GM21515 (cell line): ENCODE results near the gene EGFL7.

Source experiments
- ATAC-seq: cut with Tn5 transposase; IDR thresholded peaks from one replicate; pipeline ENCODE4 v1.9.1; 2021; ENCODE audit not compliant: unreplicated experiment

EGFL7 gene

DNA sequence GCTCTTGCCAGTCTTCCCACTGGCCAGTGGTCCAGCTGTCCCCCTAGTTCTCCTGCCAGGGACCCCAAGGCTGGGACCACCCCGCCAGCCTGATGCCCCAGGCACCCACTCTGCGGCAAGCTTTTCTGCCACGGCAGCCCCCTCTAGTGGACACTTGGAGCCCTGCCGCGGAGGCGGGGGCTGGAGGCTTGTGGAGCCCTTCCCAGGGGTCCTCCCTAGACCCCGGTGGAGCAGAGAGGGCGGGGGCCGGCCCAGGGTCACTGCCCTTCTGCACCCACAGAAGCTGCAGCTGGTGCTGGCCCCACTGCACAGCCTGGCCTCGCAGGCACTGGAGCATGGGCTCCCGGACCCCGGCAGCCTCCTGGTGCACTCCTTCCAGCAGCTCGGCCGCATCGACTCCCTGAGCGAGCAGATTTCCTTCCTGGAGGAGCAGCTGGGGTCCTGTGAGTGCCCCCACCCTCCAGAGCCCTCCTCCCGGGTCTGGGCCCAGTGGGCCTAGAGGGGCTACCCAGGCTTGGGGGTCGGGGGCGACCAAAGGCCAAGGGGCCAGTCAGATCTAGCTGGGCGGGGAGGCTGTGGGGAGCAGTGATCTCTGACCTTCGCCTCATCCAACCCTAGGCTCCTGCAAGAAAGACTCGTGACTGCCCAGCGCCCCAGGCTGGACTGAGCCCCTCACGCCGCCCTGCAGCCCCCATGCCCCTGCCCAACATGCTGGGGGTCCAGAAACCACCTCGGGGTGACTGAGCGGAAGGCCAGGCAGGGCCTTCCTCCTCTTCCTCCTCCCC lies 9.1 kb downstream of the EGFL7 start:
- ATAC-seq, result no peak

DNA sequence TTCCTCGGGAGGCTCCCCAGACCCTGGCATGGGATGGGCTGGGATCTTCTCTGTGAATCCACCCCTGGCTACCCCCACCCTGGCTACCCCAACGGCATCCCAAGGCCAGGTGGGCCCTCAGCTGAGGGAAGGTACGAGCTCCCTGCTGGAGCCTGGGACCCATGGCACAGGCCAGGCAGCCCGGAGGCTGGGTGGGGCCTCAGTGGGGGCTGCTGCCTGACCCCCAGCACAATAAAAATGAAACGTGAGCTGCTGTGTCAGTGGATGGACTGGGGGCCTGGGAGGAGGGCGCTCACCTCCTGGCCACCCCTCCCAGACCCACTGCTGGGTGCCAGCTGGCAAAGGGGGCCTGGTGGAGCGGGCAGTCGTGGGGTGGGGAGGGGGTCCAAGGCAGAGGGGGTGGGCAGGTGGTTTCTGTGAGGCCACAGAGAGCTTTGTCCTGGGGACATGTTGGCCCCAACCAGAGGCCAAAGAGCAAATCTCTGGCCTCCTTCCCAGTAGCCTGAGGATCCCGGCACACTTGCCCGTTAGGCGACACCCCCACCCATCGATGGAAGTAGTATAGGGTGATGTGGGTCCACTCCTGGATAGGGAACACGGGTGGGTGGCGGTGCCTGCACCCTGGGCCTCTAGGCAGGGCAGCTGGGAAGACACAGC lies 9.8 kb downstream of the EGFL7 start:
- no peak for ATAC-seq

DNA sequence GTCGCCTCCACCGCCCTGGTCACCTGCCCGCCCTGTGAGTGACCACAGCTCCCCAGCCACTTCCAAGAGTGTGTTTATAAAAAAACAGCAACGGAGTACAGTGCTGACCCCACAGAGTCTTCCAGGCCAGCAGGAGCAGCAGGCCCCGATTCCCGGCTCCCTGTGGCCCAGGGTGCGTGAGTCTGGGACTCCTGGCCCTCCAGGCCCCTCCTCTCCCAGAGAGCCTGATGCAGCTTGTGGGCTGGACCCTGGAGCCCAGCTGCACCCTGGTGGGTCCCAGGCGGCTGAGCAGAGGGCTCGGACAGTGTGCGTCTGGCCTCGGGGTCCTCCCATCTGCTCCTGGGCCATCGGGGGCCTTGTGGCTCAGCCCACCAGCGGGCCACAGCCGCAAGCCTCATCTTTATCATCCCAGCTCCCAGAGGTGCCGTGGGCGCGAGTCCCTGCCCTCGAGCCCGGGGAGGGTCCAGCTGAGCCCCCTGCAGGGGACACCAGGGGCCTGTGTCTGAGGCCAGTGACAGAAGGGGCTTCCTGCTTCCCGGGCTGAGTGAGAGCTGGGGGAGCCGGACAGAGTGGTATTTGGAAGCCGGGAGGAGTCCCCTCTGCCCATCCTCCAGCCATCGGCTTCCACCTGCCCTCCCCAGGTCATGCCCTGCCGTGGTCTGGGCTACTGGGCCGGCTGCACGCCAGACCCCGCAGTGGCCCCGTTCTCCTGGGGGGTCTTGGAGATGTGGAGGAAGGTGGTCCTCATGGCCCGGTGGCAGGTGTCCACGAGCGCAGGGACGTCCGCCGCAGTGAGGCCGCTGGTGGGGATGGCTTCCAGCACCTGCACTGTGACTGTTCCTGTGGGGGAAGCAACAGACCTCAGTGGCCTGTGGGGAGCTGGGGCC lies 10.6 kb downstream of the EGFL7 start:
- no peak for ATAC-seq

DNA sequence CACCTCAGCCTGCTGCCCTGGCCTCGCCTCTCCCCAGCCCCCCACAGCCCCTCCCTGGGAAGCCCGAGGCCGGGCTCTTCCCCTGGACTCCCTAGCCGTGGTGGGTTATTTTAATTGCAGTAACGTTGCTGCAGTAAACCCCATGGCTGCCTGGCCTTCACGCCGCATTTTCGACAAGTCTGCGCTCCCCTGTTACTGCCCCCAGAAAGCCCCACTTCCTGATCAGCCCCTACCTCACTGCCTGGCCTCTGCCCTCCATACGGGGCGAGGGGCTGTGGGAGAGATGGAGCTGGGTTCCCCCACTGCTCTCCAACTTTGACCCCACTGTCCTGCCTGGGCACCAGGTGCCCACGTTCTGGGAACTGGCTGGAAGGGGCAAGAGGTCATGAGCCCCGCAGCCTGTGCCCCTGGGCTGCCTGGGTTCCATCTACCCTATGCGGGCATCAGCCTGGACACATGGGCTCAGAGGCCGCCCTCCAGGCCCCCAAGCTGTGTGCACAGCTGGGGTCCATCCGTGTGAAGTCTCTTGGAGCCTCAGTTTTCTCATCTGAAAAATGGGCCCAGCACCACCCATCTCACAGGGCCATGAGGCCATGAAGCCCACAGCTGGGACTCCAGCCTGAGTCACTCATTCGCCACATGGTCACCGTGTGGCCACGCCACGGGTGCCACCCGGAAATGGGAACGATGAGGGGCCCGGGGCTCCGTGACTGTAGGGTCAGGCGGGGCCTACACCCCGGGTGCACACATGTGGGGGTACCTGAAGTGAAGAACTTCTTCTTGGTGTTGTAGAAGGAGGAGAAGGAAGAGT lies 11.5 kb downstream of the EGFL7 start:
- ATAC-seq, result no peak

DNA sequence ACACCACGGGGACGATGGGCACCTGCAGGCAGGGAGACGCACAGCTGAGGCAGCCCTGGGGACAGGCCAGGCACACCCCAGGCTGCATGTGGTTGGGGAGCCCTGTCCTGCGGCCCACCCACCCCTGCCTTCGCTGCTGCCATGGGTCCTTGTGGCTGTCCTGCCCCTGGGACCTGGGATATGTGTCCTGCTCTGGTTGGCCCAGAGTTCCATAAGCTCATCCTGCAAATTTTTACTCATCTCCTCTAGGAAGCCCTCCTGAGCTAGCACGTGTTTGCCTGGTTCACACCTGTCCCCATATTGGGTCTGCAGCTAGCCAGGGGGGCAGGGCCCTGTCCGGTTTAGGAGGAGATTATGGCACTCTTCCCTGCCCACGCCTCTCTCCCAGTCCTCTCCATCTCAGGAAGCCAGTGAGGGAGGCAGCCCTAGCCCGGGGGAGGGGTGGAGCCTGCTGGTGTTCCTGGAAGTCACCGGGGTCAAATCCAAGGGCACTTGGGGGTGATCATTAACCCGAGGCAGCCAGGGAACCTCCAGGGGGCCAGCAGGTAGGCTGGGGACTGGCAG lies 12.2 kb downstream of the EGFL7 start:
- ATAC-seq, result no peak

DNA sequence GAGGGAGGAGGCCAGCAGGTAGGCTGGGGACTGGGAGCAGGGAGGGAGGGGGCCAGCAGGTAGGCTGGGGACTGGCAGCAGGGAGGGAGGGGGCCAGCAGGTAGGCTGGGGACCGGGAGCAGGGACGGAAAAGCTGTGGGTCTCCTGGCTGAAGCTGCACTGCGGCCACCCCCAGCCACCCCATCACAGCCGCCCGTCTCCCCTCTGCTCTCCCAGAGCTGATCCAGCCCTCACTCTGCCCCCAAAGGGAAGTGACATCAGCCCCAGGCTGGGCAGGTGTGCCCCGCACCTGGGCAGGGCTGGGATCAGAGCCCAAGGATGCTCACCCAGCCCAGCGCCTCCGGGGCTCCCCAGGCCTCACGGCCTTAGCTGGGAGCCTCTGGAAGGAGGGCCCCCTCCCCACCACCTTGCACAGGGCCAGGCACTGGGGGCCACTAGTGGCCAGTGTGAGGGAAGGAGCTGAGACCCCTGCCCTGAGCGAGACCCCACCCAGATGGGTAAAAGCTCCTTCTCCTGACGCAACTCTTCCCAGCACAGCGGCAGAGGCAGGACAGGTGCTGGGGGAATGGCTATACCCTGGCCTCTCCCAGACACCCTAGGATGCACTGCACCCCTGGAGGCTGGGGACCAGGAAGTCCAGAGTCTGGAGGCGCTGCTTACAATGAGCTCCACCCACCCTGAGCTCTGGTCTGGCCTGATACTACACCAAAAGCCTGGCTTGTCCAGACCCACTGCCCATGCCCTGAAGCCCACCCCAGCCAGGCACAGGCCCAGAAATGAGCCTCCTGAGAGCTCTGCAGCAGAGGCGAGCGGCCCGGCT lies 13.0 kb downstream of the EGFL7 start:
- no peak for ATAC-seq

DNA sequence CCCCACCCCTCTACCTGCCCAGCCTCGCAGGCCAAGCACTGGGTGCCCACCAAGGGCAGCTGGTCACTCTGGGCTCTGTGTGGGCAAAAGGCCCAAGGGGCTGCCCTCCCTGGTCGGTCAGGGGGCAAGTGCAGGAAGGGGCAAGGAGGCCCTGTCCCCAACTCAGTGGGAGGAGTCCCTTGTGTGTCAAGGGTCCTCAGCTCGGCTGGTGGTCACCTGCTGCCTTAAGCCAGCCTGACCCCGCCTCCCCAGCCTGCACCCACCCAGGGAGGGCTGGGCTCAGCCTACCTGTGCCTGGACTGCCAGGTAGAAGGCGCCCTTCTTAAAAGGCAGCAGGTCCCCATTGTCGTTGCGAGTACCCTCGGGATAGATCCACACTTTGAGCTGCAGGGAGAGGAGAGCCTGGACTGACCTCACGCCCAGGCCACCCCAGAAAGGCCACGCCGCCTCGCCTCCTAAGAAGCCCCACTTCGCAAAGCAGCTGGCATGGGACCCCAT lies 13.6 kb downstream of the EGFL7 start:
- ATAC-seq, result no peak

DNA sequence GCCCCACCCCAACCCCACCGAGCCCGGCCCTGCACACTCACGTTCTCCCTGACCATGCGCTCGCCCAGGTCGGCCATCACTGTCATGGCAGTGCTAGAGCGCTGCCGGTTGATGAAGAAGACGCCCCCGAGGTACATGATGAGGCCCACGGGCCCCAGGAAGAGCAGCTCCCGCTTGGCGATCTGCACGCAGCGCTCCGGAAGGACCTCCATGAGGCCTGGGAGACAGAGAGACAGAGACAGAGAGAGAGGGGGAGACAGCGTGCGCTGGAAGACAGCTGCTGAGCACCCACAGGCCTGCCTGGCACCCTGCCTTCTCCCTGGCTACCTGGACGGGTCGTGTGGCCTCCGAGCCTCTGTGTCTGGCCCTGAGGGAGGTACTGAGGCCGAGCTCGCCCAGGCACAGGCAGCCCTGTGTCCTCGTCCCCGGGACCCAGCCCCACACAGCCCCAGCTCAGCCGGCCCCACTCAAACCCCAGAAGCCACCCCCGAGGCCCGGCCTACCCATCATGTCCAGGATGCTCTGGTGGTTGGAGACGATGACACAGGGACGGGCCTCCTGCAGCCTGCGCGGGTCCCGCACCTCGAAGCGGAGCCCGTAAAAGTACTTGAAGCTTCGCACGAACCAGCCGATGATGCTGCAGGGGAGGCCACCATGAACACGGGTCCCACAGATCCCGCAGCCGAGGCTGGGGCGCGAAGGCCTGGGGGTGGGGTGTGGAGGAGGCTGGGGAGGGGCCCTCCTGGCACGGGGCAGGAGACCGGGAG lies 14.4 kb downstream of the EGFL7 start:
- no peak for ATAC-seq

DNA sequence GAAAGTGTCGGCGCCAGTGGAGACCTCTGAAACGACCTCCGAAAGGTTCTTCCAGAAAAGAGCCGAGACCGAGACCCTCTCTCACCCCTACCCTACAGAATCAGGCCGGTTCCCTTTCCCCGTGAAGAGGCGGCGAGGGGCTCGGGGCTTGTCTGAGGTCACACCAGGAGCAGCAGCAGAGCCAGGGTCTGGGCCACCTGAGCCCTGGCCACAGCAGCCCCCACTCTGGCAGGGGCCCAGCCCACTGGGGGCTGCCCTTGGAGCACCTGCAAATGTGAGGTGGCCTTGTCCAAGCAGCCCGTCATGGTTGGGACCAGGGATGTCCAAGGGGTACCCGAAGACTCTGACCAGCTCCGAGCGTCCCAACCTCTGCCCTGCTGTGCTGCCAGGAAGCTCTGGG lies 15.3 kb downstream of the EGFL7 start:
- ATAC-seq, result no peak

DNA sequence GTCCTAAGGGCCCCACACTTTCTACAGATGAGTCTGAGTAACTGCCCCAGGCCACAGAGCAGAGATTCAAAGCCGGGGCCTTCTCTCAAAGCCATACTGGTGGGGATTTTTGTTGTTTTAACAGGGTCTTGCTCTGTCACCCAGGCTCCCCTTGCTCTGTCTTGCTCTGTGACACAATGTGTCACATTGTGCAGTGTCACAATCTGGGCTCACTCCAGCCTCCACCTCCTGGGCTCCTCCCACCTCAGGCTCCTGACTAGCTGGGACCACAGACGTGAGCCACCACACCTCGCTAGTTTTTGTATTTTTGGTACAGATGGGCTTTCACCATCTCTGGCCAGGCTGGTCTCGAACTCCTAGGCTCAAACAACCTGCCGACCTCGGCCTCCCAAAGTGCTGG lies 15.9 kb downstream of the EGFL7 start:
- ATAC-seq, result no peak

DNA sequence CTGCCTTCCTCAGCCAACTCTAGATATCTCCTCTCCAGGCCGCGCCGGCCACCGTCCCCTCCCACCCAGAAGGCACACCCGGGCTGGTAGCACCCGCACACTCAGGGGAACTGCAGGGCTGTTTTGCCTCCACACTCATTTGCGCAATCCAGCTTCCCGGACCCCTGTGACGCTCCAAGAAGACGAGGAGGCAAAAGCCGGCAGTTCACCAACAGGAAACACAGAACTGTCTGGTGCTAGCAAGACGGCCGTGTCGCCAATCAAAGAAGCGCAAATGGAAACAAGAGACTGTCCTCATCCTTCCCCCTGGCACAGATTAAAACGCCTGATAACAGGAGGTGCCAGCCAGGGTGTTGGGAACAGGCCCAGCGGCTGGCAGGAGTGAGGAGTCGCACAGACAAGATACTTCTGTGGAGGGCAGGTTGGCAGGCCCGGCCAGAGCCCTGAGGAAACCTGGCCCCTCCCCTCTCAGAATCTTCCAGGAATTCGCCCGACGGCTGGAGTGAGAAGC lies 16.8 kb downstream of the EGFL7 start:
- no peak for ATAC-seq

DNA sequence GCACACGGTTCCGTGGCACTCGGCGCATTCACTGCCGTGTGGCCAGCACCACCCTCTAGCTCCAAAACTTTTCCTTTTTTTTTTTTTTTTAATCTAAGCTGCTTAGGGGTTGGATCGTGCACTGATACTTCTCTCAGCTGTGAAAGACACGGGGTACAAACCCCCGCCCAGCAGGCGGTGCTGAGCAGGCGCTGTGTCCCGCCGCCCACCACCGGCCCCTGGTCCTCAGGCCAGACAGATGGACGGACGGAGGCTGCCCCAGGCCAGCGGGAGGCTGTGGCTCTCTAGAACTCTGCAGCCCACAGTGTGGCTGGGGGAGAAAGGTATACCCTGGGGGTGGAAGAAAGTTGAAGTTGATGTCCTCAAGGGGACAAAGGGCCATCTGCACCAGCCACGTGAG lies 18.3 kb downstream of the EGFL7 start:
- no peak for ATAC-seq

DNA sequence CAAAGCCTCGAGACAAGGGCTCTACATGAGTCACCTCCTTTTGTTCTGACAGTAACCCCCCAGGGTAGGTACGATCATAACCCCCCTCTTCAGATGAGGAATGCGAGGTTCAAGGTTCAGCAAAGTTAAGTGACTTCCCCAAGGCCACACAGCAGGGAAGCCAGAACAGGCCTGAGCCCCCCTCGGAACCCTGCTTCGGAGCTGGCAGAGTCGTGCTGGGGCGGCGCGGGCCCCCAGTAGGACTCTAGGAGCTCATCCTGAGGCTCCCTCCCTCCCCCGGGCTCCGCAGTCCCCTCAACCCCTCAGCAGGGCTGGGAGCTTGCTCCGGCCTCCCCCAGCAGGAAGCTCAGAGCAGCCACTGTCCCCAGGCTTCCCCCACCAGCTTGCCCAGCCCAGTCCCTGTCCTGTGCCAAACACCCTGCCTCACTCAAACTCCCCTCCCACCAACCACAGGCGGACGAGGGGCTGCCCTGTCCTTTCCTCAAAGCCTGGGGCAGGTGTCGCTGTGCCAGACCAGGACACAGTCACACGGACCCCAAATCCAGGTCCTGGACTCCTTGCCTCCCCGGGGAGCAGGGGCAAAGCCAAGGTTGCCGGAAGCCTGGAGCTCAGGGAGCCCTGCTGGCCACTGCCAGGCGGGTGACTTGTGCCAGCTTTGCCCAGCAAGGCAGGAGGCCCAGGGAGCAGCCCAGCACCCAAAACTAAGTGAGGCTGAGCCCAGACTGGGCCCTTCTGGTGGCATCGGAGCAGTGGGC lies 19.4 kb downstream of the EGFL7 start:
- ATAC-seq, result no peak

DNA sequence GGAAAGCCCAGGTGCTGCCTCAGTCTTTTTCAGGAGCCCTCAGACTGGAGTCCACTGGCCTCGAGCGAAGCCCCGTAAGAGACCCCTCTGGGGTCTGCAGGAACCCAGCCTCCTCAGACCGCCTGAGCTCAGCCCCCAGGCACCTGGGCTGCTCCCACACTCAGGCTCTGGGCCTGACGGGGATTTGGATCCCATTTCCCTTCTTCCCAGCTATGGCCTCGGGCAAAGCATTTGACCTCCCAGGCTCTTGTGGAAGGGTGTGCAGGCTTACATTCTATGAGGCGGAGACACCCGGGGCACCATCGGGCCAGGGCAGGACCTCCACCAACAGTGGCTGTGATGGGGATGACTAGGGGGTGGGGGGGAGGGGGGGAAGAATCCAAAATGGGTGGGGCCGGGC lies 20.0 kb downstream of the EGFL7 start:
- ATAC-seq, result no peak

DNA sequence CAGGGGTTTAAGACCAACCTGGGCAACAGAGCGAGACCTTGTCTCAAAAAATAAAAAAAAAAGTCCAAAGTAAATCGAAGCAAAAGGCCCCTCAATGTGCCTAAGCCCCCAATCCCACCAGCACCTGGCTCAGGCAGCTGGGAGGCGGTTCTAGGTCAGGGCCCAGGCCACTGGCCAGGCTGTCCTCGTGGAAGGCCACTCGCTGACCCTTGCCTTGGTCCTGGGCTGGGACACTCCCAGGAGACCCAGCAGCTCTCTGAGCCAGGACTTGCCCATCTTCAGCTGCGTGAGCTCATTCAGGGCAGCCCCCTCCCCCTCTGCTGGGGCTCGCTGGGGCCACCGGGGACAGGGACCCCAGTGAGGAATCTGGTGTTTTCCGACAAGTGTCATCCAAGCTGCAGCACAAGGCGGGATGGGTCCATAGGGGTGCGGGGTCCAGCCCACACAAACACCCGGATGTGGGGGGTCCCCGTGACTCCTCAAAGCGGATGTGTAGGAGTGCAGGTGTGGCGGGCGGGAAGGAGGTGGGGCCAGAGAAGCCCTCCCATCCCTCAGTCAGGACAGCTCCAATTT lies 20.5 kb downstream of the EGFL7 start:
- no peak for ATAC-seq

DNA sequence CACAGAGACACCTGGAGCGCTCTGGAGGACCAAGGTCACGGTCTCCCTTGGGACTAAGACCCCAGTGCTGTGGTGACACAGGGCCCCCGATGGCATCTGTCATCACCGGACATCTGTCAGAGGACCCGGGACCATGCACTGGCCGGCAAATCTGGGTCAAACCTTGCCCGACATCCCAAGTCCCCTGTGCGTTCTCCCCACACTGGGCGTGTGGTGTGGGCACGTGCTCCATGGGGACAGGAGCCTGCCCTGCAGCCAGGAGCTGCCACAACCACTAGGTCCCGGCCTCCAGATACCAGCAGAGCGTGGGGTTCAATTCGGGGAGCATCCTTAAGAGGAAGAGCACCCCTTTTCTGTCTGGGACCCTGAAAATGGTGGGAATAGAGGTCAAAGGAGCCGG lies 21.0 kb downstream of the EGFL7 start:
- no peak for ATAC-seq

DNA sequence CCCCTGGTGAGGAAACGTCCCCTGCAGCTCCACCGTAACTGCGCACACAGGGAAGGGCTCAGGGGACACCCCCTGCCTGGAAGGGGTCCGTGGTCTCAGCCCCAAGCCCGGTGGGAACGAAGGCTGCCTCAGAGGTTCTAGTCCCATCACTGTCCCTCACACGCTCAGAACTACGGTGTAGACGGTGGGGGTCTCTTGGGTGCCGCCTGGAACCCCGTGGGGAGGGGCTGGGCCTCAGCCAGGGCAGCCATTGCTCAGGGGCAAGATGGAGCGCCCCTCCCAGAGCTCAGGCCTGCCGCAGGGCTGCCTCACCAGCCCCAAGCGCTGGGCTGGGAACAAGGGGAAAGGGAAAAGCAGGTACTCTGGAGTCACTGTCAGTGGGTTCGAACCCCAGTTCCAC lies 21.6 kb downstream of the EGFL7 start:
- ATAC-seq, result no peak

DNA sequence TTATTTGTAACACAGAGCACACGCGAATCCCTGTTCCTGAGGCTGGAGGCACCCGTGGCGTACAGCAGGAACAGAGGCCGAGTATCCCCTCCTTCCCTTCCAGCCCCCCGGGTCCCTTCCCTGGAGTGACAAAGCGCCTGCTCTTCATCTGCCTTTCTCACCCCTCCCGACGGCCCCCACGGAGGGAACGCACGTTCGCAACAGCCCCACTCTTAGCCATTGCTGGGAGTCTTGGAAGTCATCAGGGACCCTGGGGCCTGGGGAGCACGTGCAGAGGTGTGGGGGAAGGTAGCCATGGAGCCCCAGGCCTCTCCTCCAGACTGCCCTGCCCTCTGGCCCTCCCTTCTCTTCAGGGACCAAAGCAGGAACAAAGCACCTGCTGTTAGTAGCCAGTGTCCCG lies 22.1 kb downstream of the EGFL7 start:
- no peak for ATAC-seq
